H1 (cell line): ENCODE results near the gene GLRX3. TPM values are rescaled to one million over a fixed set of nuclear protein-coding genes. Genes with fewer than 3 reads are reported as not detected.

Experiments
- CHD7 ChIP-seq: fragments of 300-600 bp; sonication (generic); IDR thresholded peaks from 2 replicates; pipeline ENCODE4 v1.7.1; 2012; ENCODE audit warnings: low read length, moderate library complexity, mild to moderate bottlenecking, inconsistent platforms; ENCODE audit not compliant: insufficient replicate concordance
- EGR1 ChIP-seq: IDR thresholded peaks from 2 replicates; pipeline ENCODE4 v1.6.1; 2011; ENCODE audit warnings: low read depth, low read length, borderline replicate concordance
- HDAC2 ChIP-seq, 2 experiments: fragments of 300-600 bp in 1 of 2; sonication (generic) in 1 of 2; IDR thresholded peaks; 2 replicates each; pipeline ENCODE4 v1.6.1; 2011 to 2012; ENCODE audit warnings: low read depth in 2 of 2, low read length in 2 of 2, mild to moderate bottlenecking in 2 of 2, moderate library complexity in 2 of 2, borderline replicate concordance in 1 of 2, inconsistent platforms in 1 of 2
- NRF1 ChIP-seq: IDR thresholded peaks from 2 replicates; pipeline ENCODE4 v1.6.1; 2011; ENCODE audit warnings: mild to moderate bottlenecking, low read depth, low read length, improper control_type of control experiment
- RFX5 ChIP-seq: IDR thresholded peaks from 2 replicates; pipeline ENCODE4 v1.6.1; 2011; ENCODE audit warnings: low read depth, low read length, improper control_type of control experiment, borderline replicate concordance
- SIN3A ChIP-seq, 2 experiments: IDR thresholded peaks in 1 of 2; conservative IDR thresholded peaks in 1 of 2; 2 replicates each; pipeline ENCODE4 v1.6.1; 2011 to 2012; ENCODE audit warnings: low read length in 2 of 2, improper control_type of control experiment in 1 of 2, low read depth in 1 of 2, mild to moderate bottlenecking in 1 of 2
- SP2 ChIP-seq: IDR thresholded peaks from 2 replicates; pipeline ENCODE4 v1.6.1; 2012; ENCODE audit warnings: mild to moderate bottlenecking, low read length, inconsistent platforms
- TAF1 ChIP-seq: IDR thresholded peaks from 2 replicates; pipeline ENCODE4 v1.6.1; 2011; ENCODE audit warnings: mild to moderate bottlenecking, low read depth, low read length
- TAF7 ChIP-seq: optimal IDR thresholded peaks from 2 replicates; pipeline ENCODE3; 2011; ENCODE audit warnings: low read depth, mild to moderate bottlenecking, inconsistent platforms, low read length, moderate library complexity, borderline replicate concordance
- polyA plus RNA-seq, 7 experiments: library from polyadenylated mRNA; depleted of rRNA in 3 of 7; stranded (reverse) in 5 of 7; unstranded in 2 of 7; fragments of >200 nt in 5 of 7; fragments of 200-250 nt in 2 of 7; gene quantifications; 1 replicate in 5 of 7; 2 replicates in 1 of 7; 4 replicates in 1 of 7; pipeline versions ENCODE4 v1.2.1 to v1.2.3, GENCODE V29; 2011 to 2013; ENCODE audit warnings: missing spikeins in 2 of 7, mixed read lengths in 2 of 7
- total RNA-seq: library from RNA; stranded (reverse); fragmentation: NEBNext Ultra II Directional; extraction: Animal tissue kit (Norgen Biotek cat#: 25700); gene quantifications from 2 replicates; pipeline ENCODE4 v1.2.1, GENCODE V29; 2021

Gene GLRX3
- total and polyA plus RNA-seq, 2 of the 8 experiments (the other 6 are each of a cell fraction or from before 2014, with no cell fraction given), result 59.9 to 157 TPM

- TF ChIP-seq TAF1 (peak; percentile 60), HDAC2 (IDR thresholded peaks at IDR 0.05; ENCODE audit: borderline replicate concordance in 1 of 2, low read depth in 2 of 2, low read length in 2 of 2) (no peak), NRF1 (no peak), RFX5 (no peak), EGR1 (no peak), TAF7 (peak; percentile 29), SIN3A (conservative IDR thresholded peaks at IDR 0.05 in 1 of 2, IDR thresholded peaks at IDR 0.05 in 1 of 2; ENCODE audit: low read depth in 1 of 2, low read length in 2 of 2) (peak in 1 of 2 experiments; percentile 94; a peak in 2 of 4 replicates), CHD7 (no peak), SP2 (no peak)
These were observed 25.7 kb upstream of the GLRX3 start, which contains the start of gene C10orf143 (continued) for GRCh38 chr10:130110246-130111112.
